Heart left ventricle (tissue), 16 donors: Measurements from ENCODE around the gene CD9. TPM values are rescaled to one million over a fixed set of nuclear protein-coding genes. Genes with fewer than 3 reads are reported as not detected.
A peak's percentile ranks its signal among the peaks of the same experiment; 100 is the strongest.

ENCODE experiments used
- ATAC-seq, 4 donors: fragments of 200-7000 bp; cut with Tn5 transposase; one replicate each; pipeline ENCODE4 v1.9.1; 2020 to 2022; ENCODE audit warnings: moderate library complexity in 4 of 4, mild to moderate bottlenecking in 3 of 4, moderate number of reproducible peaks in 1 of 4
- DNase-seq, 5 donors: peaks; one replicate each; pipeline ENCODE4 v3.0.0-alpha.2; 2020
- H3K27ac ChIP-seq, 12 donors: fragments of 200-600 bp; sonication (generic) in 4 of 12; one replicate each; pipeline versions ENCODE4 v1.5.0 to v1.8.0; 2016 to 2022; ENCODE audit warnings: mild to moderate bottlenecking in 2 of 12
- H3K27me3 ChIP-seq, 9 donors: fragments of 200-600 bp; sonication (generic) in 2 of 9; one replicate each; pipeline versions ENCODE4 v1.5.1 to v1.8.0; 2016 to 2022; ENCODE audit warnings: mild to moderate bottlenecking in 3 of 9
- H3K36me3 ChIP-seq, 9 donors: fragments of 200-600 bp; sonication (generic) in 2 of 9; one replicate each; pipeline versions ENCODE4 v1.5.0 to v1.8.0; 2018 to 2022; ENCODE audit warnings: mild to moderate bottlenecking in 2 of 9
- H3K4me1 ChIP-seq, 12 donors: fragments of 200-600 bp; sonication (generic) in 4 of 12; one replicate each; pipeline versions ENCODE4 v1.5.0 to v1.8.0; 2016 to 2022; ENCODE audit warnings: mild to moderate bottlenecking in 3 of 12
- H3K4me3 ChIP-seq, 12 donors: fragments of 200-600 bp; sonication (generic) in 4 of 12; one replicate each; pipeline versions ENCODE4 v1.5.0 to v1.8.0; 2017 to 2022; ENCODE audit warnings: mild to moderate bottlenecking in 9 of 12, moderate library complexity in 4 of 12
- H3K9me3 ChIP-seq, 12 donors: fragments of 200-600 bp; sonication (generic) in 4 of 12; one replicate each; pipeline versions ENCODE4 v1.5.0 to v1.8.0; 2016 to 2022; ENCODE audit warnings: mild to moderate bottlenecking in 1 of 12
- CTCF ChIP-seq, 12 donors: fragments of 200-600 bp; sonication (generic) in 4 of 12; IDR thresholded peaks; one replicate each; pipeline versions ENCODE4 v1.5.0 to v1.8.0; 2018 to 2022; ENCODE audit warnings: antibody characterized with exemption in 12 of 12, mild to moderate bottlenecking in 5 of 12
- POLR2A ChIP-seq, 2 donors: fragments of 450-650 bp; IDR thresholded peaks; one replicate each; pipeline ENCODE4 v1.6.1; 2017; ENCODE audit warnings: antibody characterized with exemption in 2 of 2, mild to moderate bottlenecking in 2 of 2, moderate library complexity in 2 of 2
- WGBS, 4 donors: extraction: QIAGEN DNeasy Blood & Tissue Kit in 2 of 4; methylation state at CpG; one replicate each; pipeline versions ENCODE4 v1.1.5 to v1.1.7; 2013 to 2018; 5-methylcytosine and 5-hydroxymethylcytosine counted together
- intact Hi-C, 10 donors: fragments of 100-400 bp; cut with DNase I; formaldehyde crosslinking; loops; one replicate each; pipeline versions ENCODE4 v1.11.1 to v1.14.2; 2022
- polyA plus RNA-seq, 2 donors: library from polyadenylated mRNA; stranded (reverse); fragments of 200-250 nt; gene quantifications; one replicate each; pipeline ENCODE4 v1.2.3, GENCODE V29; 2013
- total RNA-seq, 9 donors: library from RNA; depleted of rRNA in 2 of 9; stranded (reverse); fragments of >200 nt in 2 of 9; fragmentation: NEBNext Ultra II Directional in 3 of 9; extraction: Animal tissue kit (Norgen Biotek cat#: 25700) in 3 of 9; gene quantifications; one replicate each; pipeline versions ENCODE4 v1.1.0 to v1.2.4, GENCODE V29; 2016 to 2023
- donor health status: ischemic (EF 13 %, LVEDD 7.1; RV severe dilation, severe dysfunction).
- donor health status: healthy with polysubstance abuse.
- donor health status: DM: no; HTN: yes; CAD: no.
- donor health status: DM: no; HTN: no; CAD: no.
- donor health status: ischemic (EF 25% LVEDD 6.9; RV normal size, moderate dysfunction).
- donor health status: ischemic (EF 25% LVEDD 5.7; RV mildly dilated, moderate dysfunction).
- donor health status: healthy.
- donor health status: DM: yes; HTN: yes; CAD: no.
- donor health status: ischemic (EF 35%, LVEDD 5.7; RV mildly dilated, moderate dysfunction).
- donor health status: nonischemic (EF 11% LVEDD 7.7; RV severe dilation, severe dysfunction).
- donor health status: DM: yes; HTN: yes; CAD: no.
- donor health status: PGD.
- donor health status: ischemic (EF 29% LVEDD 5.4; RV normal size, mild dysfunction).
- donor health status: nonischemic (EF 23%, LVEDD 6.1; RV moderate dilation, normal function).

Gene CD9
- total and polyA plus RNA-seq, 11 donors = 29.9 to 96.1 (median 56.4) TPM

GRCh38 chr12:6202304-6202703 lies 2.1 kb downstream of the CD9 start:
- H3K4me3 ChIP-seq = peak overlapping the region; percentile 3 to 98 (median 82)
- DNase-seq (no peak), ATAC-seq (no peak)
- peaks cover 0 to 6% (median 0%) of the 10 kb centered on the region in 9 donors for H3K36me3 ChIP-seq
- H3K9me3 ChIP-seq = no peaks in the 10 kb centered on the region
- H3K27me3 ChIP-seq = peaks cover 0 to 20% (median 0%) of the 10 kb centered on the region in 9 donors
- WGBS, 4 donors = 33 to 71% (median 58%) methylated on average over 4 to 6 of the region's 6 CpGs
- peaks cover 4 to 85% (median 53%) of the 10 kb centered on the region in 12 donors for H3K4me1 ChIP-seq
- H3K27ac ChIP-seq = peak overlapping the region; percentile 49 to 99 (median 94)
- intact Hi-C loops = no loop called here
- TF ChIP-seq POLR2A (IDR thresholded peaks at IDR 0.05) (no peak), CTCF (IDR thresholded peaks at IDR 0.05) (no peak)

DNA sequence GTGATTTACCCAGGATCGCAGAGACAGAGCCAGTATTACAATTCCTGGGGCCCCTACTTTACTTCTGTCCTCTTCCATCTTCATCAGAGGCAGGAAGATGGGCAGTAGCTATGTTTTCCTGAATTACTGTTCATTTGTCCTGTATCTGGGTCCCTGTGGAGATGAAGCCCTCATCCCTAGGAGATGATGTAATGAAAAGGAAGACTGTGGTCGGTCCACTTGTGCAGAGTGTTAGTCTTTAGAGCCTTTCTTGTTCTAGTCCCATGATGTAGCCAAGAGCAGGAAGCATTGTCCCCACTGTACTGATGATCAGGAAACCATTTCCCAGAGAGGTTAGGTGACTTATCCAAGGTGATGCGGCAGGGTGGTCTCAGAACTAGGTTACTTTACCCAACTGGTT lies 2.6 kb downstream of the CD9 start:
- Histone ChIP-seq H3K9me3 (no peaks in the 10 kb centered on the region), H3K27ac (peak overlapping the region; percentile 49 to 99 (median 94)), H3K36me3 (peaks cover 0 to 12% (median 0%) of the 10 kb centered on the region in 9 donors), H3K27me3 (peaks cover 0 to 20% (median 0%) of the 10 kb centered on the region in 9 donors), H3K4me1 (peaks cover 7 to 88% (median 59%) of the 10 kb centered on the region in 12 donors), H3K4me3 (peak overlapping the region in 11 of 12 donors; percentile 13 to 98 (median 81))
- DNase-seq (no peak), ATAC-seq (peak in 1 of 4 donors; percentile 2)
- intact Hi-C loops = no loop called here
- WGBS, 4 donors = 57 to 68% (median 61%) methylated on average over 3 of the region's 3 CpGs
- TF ChIP-seq POLR2A (IDR thresholded peaks at IDR 0.05) (no peak), CTCF (IDR thresholded peaks at IDR 0.05) (no peak)

- peaks cover 0 to 20% (median 0%) of the 10 kb centered on the region in 9 donors for H3K27me3 ChIP-seq
- peaks cover 0 to 19% (median 0%) of the 10 kb centered on the region in 9 donors for H3K36me3 ChIP-seq
- peak overlapping the region; percentile 8 to 99 (median 94) for H3K27ac ChIP-seq
- peaks cover 7 to 88% (median 66%) of the 10 kb centered on the region in 12 donors for H3K4me1 ChIP-seq
- intact Hi-C loops = no loop called here
- WGBS, 4 donors = 76 to 85% (median 84%) methylated on average over 3 of the region's 3 CpGs
- no peak for TF ChIP-seq POLR2A (IDR thresholded peaks at IDR 0.05)
- TF ChIP-seq CTCF (IDR thresholded peaks at IDR 0.05) = no peak
- ATAC-seq (no peak), DNase-seq (no peak)
- H3K4me3 ChIP-seq = peak overlapping the region in 8 of 12 donors; percentile 74 to 98 (median 86)
- H3K9me3 ChIP-seq = no peaks in the 10 kb centered on the region
Measured at GRCh38 chr12:6203601-6204000, 3.4 kb downstream of the CD9 start.

DNA sequence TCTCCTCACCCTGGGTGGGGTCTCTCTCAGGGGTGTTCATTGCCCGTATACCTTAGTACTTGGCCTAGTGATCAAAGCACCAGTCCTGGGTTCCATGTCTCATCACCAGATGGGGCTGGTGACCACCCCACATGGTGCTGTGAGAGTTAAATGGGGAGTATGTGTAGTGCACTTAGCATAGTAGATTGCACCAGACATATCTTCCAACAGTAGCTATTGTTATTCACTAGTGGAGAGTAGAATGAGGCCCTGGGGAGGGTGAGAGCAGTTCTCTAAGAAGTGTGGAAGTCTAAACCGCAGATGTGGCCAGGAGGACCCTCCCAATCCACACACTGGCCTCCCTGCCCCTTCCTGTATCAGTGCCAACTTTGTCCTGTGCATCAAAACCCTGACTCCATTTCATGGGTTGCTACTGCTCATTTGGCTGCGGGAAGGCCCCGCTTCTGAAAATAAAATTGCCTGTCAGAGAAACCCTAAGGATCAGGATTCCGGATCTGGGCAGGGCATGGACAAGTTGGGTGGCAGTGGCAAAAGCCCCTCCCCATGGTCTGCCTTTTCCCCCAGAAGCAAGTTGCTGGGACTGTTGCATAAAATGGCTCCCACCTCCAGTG lies 4.4 kb downstream of the CD9 start:
- TF ChIP-seq CTCF (IDR thresholded peaks at IDR 0.05) = no peak
- no peak for TF ChIP-seq POLR2A (IDR thresholded peaks at IDR 0.05)
- DNase-seq = no peak
- no peak for ATAC-seq
- H3K27me3 ChIP-seq = peaks cover 0 to 20% (median 0%) of the 10 kb centered on the region in 9 donors
- H3K36me3 ChIP-seq = peaks cover 0 to 30% (median 7%) of the 10 kb centered on the region in 9 donors
- peak overlapping the region; percentile 54 to 99 (median 94) for H3K27ac ChIP-seq
- WGBS, 4 donors = 46 to 64% (median 56%) methylated on average over 2 to 5 of the region's 5 CpGs
- H3K4me3 ChIP-seq = peak overlapping the region in 8 of 12 donors; percentile 5 to 98 (median 86)
- intact Hi-C loops = loop anchor here in 3 of 10 donors (2.0 kb wide), 2 partner anchors 16 to 20 kb away; no protein-coding TSS in a partner anchor
- H3K4me1 ChIP-seq = peaks cover 7 to 86% (median 69%) of the 10 kb centered on the region in 12 donors
- no peaks in the 10 kb centered on the region for H3K9me3 ChIP-seq
